ENCODE measurements around the gene BTBD2. TPM values are rescaled to one million over a fixed set of nuclear protein-coding genes. Genes with fewer than 3 reads are reported as not detected.

Gene BTBD2
- polyA plus RNA-seq, 1 donor (not counting 4 experiments of a cell fraction or from before 2014, with no cell fraction given): 22.3 TPM

DNA sequence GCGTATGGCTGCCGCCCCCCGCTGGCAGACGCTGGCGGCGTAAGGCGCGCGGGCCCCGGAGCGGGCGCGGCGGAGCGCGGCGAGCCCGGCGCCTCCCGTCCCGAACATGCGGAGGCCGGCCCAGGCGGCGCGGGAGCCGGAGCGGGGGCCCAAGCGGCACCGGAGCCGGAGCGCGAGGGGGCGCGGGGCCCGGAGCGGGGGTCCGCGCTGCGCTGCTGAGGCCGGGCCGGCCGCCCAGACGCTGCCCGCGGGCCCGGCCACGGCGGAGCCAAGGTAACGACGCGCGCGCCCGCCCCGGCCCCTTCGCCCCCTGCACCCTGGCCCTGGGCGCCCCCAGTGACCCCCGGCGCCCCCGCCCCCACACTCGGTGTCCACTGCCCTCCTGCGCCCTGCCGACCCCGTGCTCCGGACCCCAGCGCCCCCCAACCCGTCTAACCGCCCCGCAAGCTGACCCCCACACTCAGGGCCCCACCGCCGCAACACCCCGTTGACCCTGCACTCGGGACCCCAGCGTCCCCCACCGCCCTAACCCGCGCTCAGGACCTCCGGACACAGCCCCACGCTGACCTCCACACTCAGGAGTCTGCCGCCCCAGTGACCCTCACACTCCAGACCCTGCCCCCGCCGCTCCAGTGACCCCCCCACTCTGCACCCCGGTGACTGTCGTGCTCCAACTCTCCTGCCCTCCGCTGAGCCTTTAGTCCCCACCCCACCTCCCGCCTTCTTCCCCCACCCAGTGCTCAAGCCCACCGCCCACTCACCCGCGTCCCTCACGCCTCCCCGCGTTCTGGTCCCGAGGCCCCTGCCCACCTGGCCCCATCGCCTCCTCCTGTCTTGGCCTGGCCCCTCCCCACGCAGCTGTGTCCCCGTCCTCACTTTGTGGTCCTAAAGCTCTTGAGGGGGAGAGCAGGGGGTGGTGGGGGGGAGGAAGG is 74.1 kb downstream of the BTBD2 start, which contains the start of gene CSNK1G2:
Gene CSNK1G2 (plus strand): TSS at position 27 of the 932 bp plus-strand sequence. CDS start 28,601 bp downstream, outside the sequence.
- peaks cover 47% of the 10 kb centered on the region for H3K79me2 ChIP-seq (ENCODE audit: control insufficient read depth, insufficient read depth, low read length)
- H3K4me3 ChIP-seq (ENCODE audit: control insufficient read depth in 2 of 3, extremely low read depth in 1 of 3, insufficient read depth in 2 of 3, low read depth in 1 of 3, low read length in 3 of 3): peak within 1 kb of the TSS; percentile 78 to 92 (median 89)
- TF ChIP-seq, protein P1, sequence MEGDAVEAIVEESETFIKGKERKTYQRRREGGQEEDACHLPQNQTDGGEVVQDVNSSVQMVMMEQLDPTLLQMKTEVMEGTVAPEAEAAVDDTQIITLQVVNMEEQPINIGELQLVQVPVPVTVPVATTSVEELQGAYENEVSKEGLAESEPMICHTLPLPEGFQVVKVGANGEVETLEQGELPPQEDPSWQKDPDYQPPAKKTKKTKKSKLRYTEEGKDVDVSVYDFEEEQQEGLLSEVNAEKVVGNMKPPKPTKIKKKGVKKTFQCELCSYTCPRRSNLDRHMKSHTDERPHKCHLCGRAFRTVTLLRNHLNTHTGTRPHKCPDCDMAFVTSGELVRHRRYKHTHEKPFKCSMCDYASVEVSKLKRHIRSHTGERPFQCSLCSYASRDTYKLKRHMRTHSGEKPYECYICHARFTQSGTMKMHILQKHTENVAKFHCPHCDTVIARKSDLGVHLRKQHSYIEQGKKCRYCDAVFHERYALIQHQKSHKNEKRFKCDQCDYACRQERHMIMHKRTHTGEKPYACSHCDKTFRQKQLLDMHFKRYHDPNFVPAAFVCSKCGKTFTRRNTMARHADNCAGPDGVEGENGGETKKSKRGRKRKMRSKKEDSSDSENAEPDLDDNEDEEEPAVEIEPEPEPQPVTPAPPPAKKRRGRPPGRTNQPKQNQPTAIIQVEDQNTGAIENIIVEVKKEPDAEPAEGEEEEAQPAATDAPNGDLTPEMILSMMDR (optimal IDR thresholded peaks at IDR 0.05 in 1 of 3, IDR thresholded peaks at IDR 0.05 in 1 of 3, conservative IDR thresholded peaks at IDR 0.05 in 1 of 3; ENCODE audit: extremely low read depth in 1 of 3, insufficient read depth in 2 of 3, low read length in 3 of 3): peak in 1 of 3 experiments; percentile 46
- no peak for TF ChIP-seq EZH2 (IDR thresholded peaks at IDR 0.05; ENCODE audit: low read length)
- no peaks in the 10 kb centered on the region for H3K36me3 ChIP-seq (ENCODE audit: control insufficient read depth in 2 of 2, extremely low read depth in 1 of 2, insufficient read depth in 2 of 2, low read length in 2 of 2)
- peak within 1 kb of the TSS; percentile 98 for H3K27ac ChIP-seq (ENCODE audit: control insufficient read depth, insufficient read depth, low read length)
- peaks cover 17% of the 10 kb centered on the region for H3K4me1 ChIP-seq (ENCODE audit: control insufficient read depth, extremely low read depth, insufficient read depth, low read length)
- no peaks in the 10 kb centered on the region for H3K27me3 ChIP-seq (ENCODE audit: control insufficient read depth, extremely low read depth, insufficient read depth, low read length)
- peak within 1 kb of the TSS; percentile 96 for H3K4me2 ChIP-seq (ENCODE audit: control insufficient read depth, extremely low read depth, insufficient read depth, low read depth, low read length)
- peak within 1 kb of the TSS; percentile 10 for H2AFZ ChIP-seq (ENCODE audit: control insufficient read depth, low read length)
- H4K20me1 ChIP-seq (ENCODE audit: control insufficient read depth, extremely low read depth, insufficient read depth, low read length): peaks cover 20% of the 10 kb centered on the region
- FAIRE-seq (no peak), DNase-seq (ENCODE audit: low read depth, low spot score) (no peak)
- H3K9me1 ChIP-seq (ENCODE audit: control insufficient read depth, extremely low read depth, insufficient read depth, low read length): no peaks in the 10 kb centered on the region
- H3K9ac ChIP-seq (ENCODE audit: control insufficient read depth, extremely low read depth, insufficient read depth, low read length): peak within 1 kb of the TSS; percentile 97
- H3K9me3 ChIP-seq (ENCODE audit: control insufficient read depth, low read depth, low read length): no peaks in the 10 kb centered on the region
- dilution Hi-C loops (cut with MboI; ENCODE audit: extremely low pct_ligation_motif_present, low sequenced_read_pairs): no loop called here

DNA sequence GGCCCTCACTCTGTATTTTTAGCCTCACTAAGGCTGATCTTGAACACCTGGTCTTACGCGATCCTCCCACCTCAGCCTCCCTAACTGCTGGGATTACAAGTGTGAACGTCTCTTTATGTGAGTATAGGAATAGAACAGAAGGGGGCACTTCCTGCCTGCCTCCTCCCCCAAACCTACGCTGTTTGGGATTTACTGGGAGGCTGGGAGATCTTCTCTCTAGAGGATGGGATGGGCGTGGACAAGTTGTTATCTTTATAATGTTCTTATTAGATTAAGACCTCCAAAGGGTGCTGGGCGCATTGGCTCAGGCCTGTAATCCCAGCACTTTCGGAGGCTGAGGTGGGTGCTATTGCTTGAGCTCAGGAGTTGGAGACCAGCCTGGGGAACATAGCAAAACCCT is 77.4 kb downstream of the BTBD2 start:
- peaks cover 5% of the 10 kb centered on the region for H4K20me1 ChIP-seq (ENCODE audit: control insufficient read depth, extremely low read depth, insufficient read depth, low read length)
- no peaks in the 10 kb centered on the region for H3K36me3 ChIP-seq (ENCODE audit: control insufficient read depth in 2 of 2, extremely low read depth in 1 of 2, insufficient read depth in 2 of 2, low read length in 2 of 2)
- TF ChIP-seq, protein P1 (optimal IDR thresholded peaks at IDR 0.05 in 1 of 3, IDR thresholded peaks at IDR 0.05 in 1 of 3, conservative IDR thresholded peaks at IDR 0.05 in 1 of 3; ENCODE audit: extremely low read depth in 1 of 3, insufficient read depth in 2 of 3, low read length in 3 of 3): no peak
- H3K9ac ChIP-seq (ENCODE audit: control insufficient read depth, extremely low read depth, insufficient read depth, low read length): no peak overlapping the region
- H3K4me3 ChIP-seq (ENCODE audit: control insufficient read depth in 2 of 3, extremely low read depth in 1 of 3, insufficient read depth in 2 of 3, low read depth in 1 of 3, low read length in 3 of 3): no peak overlapping the region
- H3K27ac ChIP-seq (ENCODE audit: control insufficient read depth, insufficient read depth, low read length): no peak overlapping the region
- H3K9me1 ChIP-seq (ENCODE audit: control insufficient read depth, extremely low read depth, insufficient read depth, low read length): no peaks in the 10 kb centered on the region
- no peaks in the 10 kb centered on the region for H3K27me3 ChIP-seq (ENCODE audit: control insufficient read depth, extremely low read depth, insufficient read depth, low read length)
- no peaks in the 10 kb centered on the region for H3K9me3 ChIP-seq (ENCODE audit: control insufficient read depth, low read depth, low read length)
- peaks cover 17% of the 10 kb centered on the region for H3K79me2 ChIP-seq (ENCODE audit: control insufficient read depth, insufficient read depth, low read length)
- DNase-seq (ENCODE audit: low read depth, low spot score): no peak
- H3K4me1 ChIP-seq (ENCODE audit: control insufficient read depth, extremely low read depth, insufficient read depth, low read length): peaks cover 15% of the 10 kb centered on the region
- dilution Hi-C loops (cut with MboI; ENCODE audit: extremely low pct_ligation_motif_present, low sequenced_read_pairs): no loop called here
- H3K4me2 ChIP-seq (ENCODE audit: control insufficient read depth, extremely low read depth, insufficient read depth, low read depth, low read length): no peak overlapping the region
- no peak for FAIRE-seq
- no peak overlapping the region for H2AFZ ChIP-seq (ENCODE audit: control insufficient read depth, low read length)
